AG10803 (cell line): ENCODE results near the gene SERPINH1.

Source experiments
- DNase-seq: peaks from one replicate; pipeline ENCODE4 v3.0.0; 2010; ENCODE audit warnings: low read depth
- H3K4me3 ChIP-seq: 2 replicates; pipeline ENCODE4 v1.5.1; 2011; ENCODE audit warnings: mild to moderate bottlenecking, low read length, control low read depth
- TF ChIP-seq, protein P1 (sequence below): conservative IDR thresholded peaks from 2 replicates; pipeline ENCODE4 v1.5.1; 2011; ENCODE audit warnings: mild to moderate bottlenecking, low read length, control low read depth, inconsistent platforms

SERPINH1 gene

DNA sequence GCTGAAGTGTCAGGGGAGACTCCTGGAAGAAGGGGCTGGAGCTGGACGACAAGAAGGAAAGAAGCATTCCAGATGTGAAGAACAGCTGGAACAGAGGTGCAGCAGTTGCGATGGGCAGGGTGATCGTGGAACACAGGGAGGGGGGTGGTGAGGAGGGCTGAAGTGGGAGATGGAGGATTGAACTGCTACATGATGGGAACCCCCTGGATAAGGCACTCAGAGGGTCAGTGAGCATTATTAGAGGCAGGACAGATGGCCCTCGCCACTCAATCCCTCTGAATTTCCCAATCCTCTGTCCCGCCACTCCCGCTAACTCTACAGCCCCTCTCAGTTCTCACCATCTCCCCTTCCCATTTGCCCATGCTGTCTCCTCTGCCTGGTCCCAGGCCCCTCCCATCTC, 14.0 kb downstream of the SERPINH1 start:
- no peak overlapping the region for H3K4me3 ChIP-seq
- DNase-seq: no peak
- TF ChIP-seq, protein P1, sequence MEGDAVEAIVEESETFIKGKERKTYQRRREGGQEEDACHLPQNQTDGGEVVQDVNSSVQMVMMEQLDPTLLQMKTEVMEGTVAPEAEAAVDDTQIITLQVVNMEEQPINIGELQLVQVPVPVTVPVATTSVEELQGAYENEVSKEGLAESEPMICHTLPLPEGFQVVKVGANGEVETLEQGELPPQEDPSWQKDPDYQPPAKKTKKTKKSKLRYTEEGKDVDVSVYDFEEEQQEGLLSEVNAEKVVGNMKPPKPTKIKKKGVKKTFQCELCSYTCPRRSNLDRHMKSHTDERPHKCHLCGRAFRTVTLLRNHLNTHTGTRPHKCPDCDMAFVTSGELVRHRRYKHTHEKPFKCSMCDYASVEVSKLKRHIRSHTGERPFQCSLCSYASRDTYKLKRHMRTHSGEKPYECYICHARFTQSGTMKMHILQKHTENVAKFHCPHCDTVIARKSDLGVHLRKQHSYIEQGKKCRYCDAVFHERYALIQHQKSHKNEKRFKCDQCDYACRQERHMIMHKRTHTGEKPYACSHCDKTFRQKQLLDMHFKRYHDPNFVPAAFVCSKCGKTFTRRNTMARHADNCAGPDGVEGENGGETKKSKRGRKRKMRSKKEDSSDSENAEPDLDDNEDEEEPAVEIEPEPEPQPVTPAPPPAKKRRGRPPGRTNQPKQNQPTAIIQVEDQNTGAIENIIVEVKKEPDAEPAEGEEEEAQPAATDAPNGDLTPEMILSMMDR: no peak

- H3K4me3 ChIP-seq: no peak overlapping the region
- TF ChIP-seq, protein P1: no peak
- peak; percentile 83 for DNase-seq
These were observed 14.5 kb downstream of the SERPINH1 start for GRCh38 chr11:75576499-75576918.

- H3K4me3 ChIP-seq: no peak overlapping the region
- TF ChIP-seq, protein P1: peak; percentile 66
- DNase-seq: peak; percentile 63
These were observed 15.2 kb downstream of the SERPINH1 start for GRCh38 chr11:75577207-75577606.

- DNase-seq: no peak
- H3K4me3 ChIP-seq: no peak overlapping the region
- TF ChIP-seq, protein P1: no peak
These were observed 16.9 kb downstream of the SERPINH1 start for GRCh38 chr11:75578977-75579376.

- DNase-seq: no peak
- H3K4me3 ChIP-seq: no peak overlapping the region
- TF ChIP-seq, protein P1: no peak
These were observed 17.8 kb downstream of the SERPINH1 start for GRCh38 chr11:75579841-75580240.

DNA sequence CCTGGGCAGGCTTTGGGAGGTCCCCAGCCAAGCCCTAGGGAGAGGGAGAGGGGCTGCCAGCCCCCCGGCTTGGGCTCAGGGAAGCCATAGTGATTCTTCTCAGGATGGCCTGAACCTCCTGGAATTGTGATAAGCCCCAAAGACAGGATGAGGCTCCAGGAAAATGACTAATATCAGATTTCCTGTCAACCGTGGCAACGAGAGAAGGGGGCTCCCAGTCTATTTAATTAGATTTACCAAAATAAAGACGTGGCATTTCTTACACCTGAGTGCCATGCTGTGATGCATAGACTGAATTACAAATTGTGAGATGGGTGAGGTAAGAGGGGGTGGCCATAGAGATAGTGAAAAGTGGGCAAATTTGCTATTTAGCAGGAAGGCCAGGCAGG, 20.4 kb downstream of the SERPINH1 start:
- TF ChIP-seq, protein P1: no peak
- peak overlapping the region; percentile 63 for H3K4me3 ChIP-seq
- no peak for DNase-seq

DNA sequence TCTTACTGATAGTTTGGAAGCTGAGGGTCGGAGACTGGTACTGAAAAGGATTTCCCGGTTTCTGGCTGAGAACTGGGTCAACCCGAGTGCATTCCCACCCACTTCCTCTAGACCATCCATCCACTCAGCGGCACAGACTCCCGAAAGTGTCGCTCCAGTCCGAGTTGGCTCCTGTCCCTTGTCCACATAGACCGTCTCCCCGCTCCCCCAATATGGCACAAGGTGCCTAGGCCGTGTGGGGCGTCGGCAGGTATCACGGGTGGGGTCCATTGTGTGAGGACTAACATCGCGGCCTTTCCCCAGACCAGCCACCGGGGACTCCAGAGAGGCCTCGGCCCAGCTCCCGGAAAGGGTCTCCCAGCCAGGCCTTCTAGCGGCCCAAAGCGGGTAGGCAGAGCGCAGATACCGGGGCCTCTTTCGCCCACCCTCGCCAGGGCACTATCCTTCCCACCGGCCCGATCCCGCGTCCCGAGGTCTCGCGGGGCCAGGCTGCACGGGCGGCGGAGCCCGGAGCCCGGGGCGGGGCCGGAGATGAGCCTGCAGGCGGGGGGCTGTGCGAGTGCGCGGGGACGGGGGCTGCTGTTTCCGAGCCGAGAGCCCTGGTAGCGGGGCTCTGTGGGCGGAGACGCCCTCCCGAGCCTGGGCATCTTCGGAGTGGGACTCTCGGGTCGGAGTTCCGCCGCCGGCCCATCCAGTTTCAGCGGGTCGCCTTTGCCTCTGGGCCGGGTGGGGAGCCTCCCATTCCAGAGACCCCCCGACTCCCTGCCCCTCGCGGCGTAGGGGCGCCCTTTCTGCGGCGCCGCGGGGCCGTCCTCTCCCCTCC, 21.1 kb downstream of the SERPINH1 start:
- peak overlapping the region; percentile 63 for H3K4me3 ChIP-seq
- TF ChIP-seq, protein P1: peak; percentile 58
- DNase-seq: peak; percentile 67
